CD4-positive, alpha-beta T cell treated with Interleukin-6 at 100 ng/mL for 8 hours (primary cell): ENCODE data around the gene MIPEP.
A peak's percentile ranks its signal among the peaks of the same experiment; 100 is the strongest.
"Not testable (repeated sequence)": the region's sequence is repeated elsewhere in the genome, so short reads cannot be mapped to it uniquely, and the experiment has no call there.

ENCODE experiments used
- DNase-seq: peaks from one replicate; pipeline ENCODE4 v3.0.0-alpha.2; 2020; ENCODE audit warnings: mixed read lengths, low spot score

MIPEP gene

DNA sequence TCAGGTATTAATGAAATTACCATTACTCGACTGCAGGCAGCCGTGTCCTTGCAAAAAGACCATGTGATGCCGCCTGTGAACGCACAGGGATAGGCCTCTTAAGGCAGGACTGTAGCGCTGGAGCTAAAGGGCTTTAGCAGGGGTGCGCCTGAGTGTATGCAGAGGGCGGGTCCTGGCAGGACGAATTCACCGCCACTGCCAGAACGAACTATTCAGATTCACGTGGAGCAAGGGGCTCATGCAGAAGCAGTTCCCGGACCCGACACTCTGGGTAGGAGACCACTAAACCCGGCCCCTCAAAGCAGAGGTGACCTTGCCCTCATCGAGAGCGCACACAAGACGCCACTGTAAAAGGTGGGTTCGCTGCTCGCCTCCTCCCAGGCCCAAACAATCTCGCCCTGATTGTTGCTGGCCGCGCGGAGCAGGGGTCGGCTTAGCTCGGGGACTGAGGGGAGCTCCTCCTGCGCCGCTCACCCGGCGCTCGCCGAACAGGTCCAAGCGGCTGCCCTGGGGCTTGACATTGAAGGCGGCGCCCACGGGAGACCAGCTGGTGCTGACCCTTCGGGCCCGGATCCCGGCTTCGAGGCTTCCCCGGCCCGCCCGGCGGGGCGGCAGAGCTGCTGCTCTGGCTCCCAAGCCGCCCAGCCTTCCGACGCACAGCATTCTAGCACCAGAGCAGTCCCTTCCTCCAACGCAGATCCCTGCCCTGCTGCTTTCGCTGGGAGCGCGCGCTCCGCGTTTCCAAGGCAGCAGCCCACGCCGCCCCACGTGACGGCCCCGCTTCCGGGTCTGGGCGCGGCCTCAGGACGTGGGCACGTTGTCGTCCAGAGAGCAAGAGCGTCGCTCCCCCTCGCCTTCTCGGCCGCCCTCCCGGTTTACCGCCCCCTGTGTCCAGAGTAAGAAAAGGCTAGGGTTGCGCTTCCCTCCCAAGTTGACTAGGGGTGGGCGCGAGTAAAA lies at the start of gene MIPEP:
Gene MIPEP, minus strand, starts transcription at position 743 of the 957 bp plus-strand sequence. Its CDS starts 80 bp downstream, at position 663.
- peak; percentile 87 for DNase-seq

DNA sequence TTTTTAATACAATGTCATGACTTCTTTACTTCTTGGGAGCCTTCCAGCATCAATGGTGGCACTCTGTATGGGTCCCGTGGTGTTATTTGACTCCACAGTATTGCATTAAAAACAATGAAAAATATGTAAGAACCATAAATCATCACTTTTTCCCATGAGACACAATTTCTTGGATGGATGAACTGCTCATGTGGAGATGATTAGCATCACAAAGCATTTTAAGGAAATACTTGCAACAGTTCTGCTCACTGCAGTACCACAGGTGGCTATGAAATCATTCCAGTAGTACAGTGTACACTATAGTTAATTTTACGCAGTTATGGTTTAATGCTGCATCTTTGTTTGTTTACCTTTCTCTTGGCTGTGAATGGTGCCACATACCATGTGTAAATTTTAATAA lies 45.3 kb upstream of the MIPEP start:
- no peak for DNase-seq

DNA sequence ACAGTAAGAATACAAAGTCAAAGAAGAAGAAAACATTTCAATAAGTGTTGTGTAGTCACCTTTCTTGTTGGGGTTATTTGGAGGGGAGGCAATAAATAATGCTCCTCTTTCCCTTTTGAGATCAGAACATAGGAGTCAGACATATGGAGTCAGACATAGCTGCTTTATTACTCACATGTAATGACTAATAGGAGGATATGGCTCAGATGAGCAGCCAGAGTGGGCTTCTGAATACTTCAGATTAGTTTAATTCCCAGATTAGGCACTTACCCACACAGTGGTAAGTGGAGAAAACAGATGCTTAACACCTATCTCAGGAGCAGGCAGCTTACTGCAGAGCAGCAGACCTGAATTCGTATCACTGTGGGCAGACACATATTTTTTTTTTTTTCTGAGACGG lies 39.8 kb upstream of the MIPEP start:
- no peak for DNase-seq

DNA sequence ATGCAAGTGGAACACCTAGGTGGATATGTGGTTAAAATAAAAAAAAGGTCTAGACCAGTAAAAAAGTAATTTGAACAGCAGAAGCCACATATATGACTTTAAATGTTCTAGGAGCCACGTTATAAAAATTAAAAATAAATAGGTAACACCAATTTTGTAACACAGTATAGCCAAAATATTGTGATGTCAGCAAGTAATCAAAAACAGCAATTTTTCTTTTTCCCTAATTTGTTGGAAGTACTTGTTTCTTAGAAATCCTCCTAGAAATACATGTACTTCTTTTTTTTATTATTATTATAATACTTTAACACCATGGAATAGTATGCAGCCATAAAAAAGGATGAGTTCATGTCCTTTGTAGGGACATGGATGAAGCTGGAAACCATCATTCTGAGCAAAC lies 33.8 kb upstream of the MIPEP start:
- DNase-seq = no peak

- DNase-seq = no peak
These were observed 33.1 kb upstream of the MIPEP start for GRCh38 chr13:23922005-23922932.

- peak; percentile 25 for DNase-seq
These were observed 32.3 kb upstream of the MIPEP start for GRCh38 chr13:23921451-23921888.

DNA sequence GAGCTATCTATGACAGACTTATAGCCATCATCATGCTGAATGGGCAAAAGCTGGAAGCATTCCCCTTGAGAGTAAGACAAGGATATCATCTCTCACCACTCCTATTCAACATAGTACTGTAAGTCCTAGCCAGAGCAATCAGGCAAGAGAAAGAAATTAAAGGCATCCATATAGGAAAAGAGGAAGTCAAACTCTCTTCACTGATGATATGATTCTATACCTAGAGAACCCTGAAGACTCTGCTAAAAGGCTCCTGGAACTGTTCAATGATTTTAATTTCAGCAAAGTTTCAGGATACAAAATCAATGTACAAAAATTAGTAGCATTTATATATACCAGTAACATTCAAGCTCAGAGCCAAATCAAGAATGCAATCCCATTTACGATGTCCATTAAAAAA lies 29.8 kb upstream of the MIPEP start:
- DNase-seq = no peak

- no peak for DNase-seq
These were observed 29.0 kb upstream of the MIPEP start for GRCh38 chr13:23918208-23918607.

DNA sequence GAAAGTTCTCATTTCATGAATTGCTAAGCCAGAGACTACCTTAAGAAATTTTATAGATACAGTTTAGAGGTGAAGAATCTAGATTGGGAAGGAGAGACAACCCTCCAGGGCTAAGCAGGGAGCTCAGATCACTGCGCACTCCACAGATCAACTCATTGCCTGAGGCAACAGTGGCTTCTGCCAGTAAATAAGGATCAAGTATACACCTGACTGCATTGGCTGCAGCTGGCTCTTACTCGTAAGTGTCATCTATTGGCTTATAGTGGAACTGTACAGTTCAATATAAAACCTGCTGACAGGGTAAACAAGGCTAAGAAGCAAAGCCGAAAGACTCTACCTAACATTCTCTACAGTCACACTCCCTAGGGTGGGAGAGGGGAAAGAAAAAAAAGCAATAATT lies 26.1 kb upstream of the MIPEP start:
- no peak for DNase-seq

DNA sequence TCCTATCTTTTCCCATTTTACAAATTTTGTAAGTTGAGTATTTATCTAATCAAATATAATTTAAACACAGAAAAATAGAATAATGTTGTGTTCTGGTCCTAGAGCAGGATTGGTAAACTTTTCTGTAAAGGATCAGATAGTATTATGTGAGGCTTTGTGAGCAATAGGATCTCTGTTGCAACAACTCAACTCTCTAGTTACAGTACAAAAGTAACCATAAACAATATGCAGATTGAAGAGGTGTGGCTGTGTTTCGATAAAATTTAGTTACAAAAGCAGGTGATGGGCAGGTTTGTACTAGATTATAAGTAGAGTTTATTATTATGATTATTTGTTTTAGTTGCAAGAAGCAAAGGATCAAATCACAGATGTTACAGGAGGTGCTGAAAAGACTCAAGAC lies 23.3 kb upstream of the MIPEP start:
- DNase-seq = no peak

GRCh38 chr13:23909606-23910005 lies 20.4 kb upstream of the MIPEP start:
- no peak for DNase-seq

DNA sequence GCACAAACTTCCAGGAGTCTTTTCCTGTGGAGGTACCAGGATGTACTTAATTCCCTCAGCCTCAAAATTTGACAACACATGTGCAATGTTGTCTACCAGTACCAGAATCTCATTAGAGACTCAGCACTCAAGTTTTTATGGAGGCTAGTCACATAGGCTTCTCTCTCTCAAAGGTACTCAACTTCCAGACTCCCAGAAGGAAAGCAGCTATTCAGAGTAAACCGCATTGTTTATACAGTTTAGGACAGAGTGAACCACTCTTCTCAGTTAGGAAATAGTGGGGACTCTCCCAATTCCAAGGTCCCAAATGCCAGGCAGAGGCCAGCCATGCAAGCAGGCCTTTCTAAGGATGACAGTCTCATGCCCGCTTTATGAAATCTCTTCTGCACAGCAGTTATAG lies 16.6 kb upstream of the MIPEP start:
- DNase-seq = no peak

DNA sequence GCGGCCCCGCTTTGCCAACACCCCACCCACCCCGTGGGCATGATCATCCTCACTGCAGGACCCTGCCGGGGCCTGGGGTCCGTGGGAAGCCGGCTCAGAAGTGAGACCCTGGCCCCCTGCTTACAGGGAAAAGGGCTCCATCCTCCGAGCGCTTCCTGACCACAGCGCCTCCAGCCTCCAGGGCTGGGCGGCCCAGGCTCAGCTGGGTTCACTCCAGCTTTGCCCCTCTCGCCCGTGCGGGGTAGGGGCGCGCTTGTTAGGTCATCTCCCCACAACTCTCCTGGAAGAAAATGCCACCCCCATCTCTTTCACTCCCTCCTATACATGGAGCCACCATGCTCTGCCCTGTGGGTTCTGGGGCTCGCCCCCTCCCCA lies 14.7 kb upstream of the MIPEP start:
- DNase-seq = no peak

- DNase-seq = no peak
These were observed 14.0 kb upstream of the MIPEP start for GRCh38 chr13:23902975-23903905.

- no peak for DNase-seq
These were observed 12.2 kb upstream of the MIPEP start for GRCh38 chr13:23901365-23901764.

DNA sequence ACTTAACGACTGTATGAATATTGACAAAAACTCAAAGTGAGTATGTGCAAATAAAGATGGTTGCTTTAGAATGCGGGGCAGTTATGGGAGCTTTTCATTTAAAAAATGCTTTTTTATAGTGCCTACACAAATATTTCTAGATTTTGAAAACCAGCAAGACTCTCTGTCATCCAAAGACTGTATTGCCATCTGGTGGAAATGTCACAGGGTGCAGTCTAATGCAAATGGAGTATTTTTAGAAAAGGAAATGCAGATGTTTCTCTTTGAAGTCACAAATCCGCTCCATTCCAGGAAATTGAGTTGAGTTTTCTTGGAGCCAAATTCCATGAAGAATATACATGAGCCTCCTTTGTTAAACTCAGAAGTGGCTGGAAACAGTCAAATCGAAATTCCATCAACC lies 10.4 kb upstream of the MIPEP start:
- peak; percentile 29 for DNase-seq

- no peak for DNase-seq
These were observed 8.9 kb upstream of the MIPEP start for GRCh38 chr13:23898101-23898500.

GRCh38 chr13:23897452-23897919 lies 8.3 kb upstream of the MIPEP start, which contains the start of gene C1QTNF9B:
Gene C1QTNF9B, minus strand, starts transcription at chr13:23897502.
- DNase-seq = not testable (repeated sequence)

DNA sequence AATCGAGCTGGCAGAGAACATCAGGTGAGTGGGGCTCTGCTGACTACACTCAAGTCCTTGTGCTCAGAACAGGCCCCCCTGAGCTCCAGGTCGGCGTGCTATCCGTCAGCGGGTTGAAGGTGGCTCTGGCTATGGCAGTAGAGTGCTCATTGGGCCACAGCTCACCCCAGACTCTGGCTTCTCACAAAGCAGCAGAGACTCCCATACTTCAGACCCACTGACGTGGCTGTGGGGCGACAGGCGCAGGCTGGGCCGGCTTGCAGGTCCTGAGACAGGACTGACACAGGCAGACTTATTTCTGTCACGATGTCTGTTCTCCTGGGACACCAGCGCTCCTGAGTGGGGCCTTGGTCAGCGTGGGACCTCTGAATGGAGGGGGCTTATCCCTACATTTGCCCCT lies 5.5 kb upstream of the MIPEP start:
- DNase-seq = not testable (repeated sequence)

DNA sequence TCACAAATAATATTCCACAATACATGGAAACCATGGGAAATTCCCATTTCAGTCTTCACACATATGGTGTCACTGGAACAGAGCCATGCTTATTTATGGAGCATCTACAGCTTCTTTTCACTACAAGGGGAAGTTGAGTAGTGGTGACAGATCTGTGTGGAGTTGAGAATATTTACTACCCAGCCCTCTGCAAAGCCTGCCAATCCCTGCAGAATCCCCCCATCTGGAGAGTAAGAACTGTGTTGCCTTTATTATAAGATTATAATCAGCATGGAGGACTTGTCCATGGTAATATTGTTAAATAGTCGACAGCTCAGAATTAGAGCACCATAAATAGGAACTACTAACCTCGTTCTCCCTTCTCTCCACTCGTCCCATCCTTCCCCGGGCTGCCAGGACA lies 4.6 kb upstream of the MIPEP start:
- DNase-seq = not testable (repeated sequence)
